Neural crest cell (in vitro differentiated cells): Measurements from ENCODE around the gene IGFN1. TPM values are rescaled to one million over a fixed set of nuclear protein-coding genes. Genes with fewer than 3 reads are reported as not detected.
A peak's percentile ranks its signal among the peaks of the same experiment; 100 is the strongest.

Experiments used
- DNase-seq: peaks from one replicate; pipeline ENCODE4 v3.0.0; 2021; ENCODE audit warnings: low read depth, mixed read lengths, low spot score
- H3K27ac Mint-ChIP-seq: one replicate; pipeline ENCODE4 v1.8.0; 2021; ENCODE audit warnings: mild to moderate bottlenecking, mixed read lengths; ENCODE audit not compliant: unreplicated experiment
- H3K27me3 Mint-ChIP-seq: 2 replicates; pipeline ENCODE4 v1.8.0; 2021; ENCODE audit warnings: low read depth, mild to moderate bottlenecking, mixed read lengths
- H3K36me3 Mint-ChIP-seq: 2 replicates; pipeline ENCODE4 v1.8.0; 2021; ENCODE audit warnings: low read depth, mild to moderate bottlenecking, mixed read lengths
- H3K4me1 Mint-ChIP-seq: 2 replicates; pipeline ENCODE4 v1.8.0; 2021; ENCODE audit warnings: mixed read lengths
- H3K4me3 Mint-ChIP-seq: one replicate; pipeline ENCODE4 v1.8.0; 2021; ENCODE audit warnings: mild to moderate bottlenecking, mixed read lengths
- H3K9me3 Mint-ChIP-seq: 2 replicates; pipeline ENCODE4 v1.8.0; 2021; ENCODE audit warnings: mixed read lengths
- long read RNA-seq: library from polyadenylated mRNA; unstranded; transcript quantifications from one replicate; pipeline ENCODE4 v2.0.0, GENCODE V29; 2020
- total RNA-seq: library from RNA; stranded (reverse); gene quantifications from 2 replicates; pipeline ENCODE4 v1.2.1, GENCODE V29; 2021
- TF ChIP-seq, protein P1 (sequence below): fragments of 200-600 bp; sonication (generic); conservative IDR thresholded peaks from 2 replicates; pipeline ENCODE4 v1.5.0; 2021; ENCODE audit warnings: antibody characterized with exemption, mild to moderate bottlenecking

The IGFN1 gene
- not detected in 2 replicates for total RNA-seq
- long read RNA-seq, result 0 reads

DNA sequence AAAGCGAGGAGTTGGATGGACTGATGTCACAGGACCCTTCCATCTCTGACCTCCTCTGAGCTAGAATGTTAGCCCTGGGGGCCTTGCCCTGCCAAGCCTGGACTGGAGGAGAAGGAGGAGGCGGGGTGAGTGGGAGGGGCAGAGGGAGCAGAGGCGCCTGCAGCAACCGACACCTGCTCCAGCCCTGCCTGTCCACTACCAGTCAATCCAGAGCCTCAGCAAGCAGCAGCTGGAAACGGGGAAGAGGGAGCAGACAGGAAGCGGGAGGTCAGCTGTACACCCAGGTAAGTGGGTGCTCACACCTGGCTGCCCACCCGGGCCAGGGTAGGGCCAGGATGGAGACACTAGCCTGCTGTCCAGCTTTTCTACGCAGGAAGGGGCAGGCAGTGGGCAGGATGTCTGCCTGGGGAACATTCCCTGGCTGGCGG, at the start of gene IGFN1:
Gene IGFN1, plus strand, starts transcription at position 201 of the 428 bp plus-strand sequence. CDS start 2,470 bp downstream, outside the sequence.
- DNase-seq, result peak; percentile 18
- Mint-ChIP-seq H3K36me3 (no peaks in the 10 kb centered on the region), H3K4me3 (no peak within 1 kb of the TSS), H3K9me3 (no peaks in the 10 kb centered on the region), H3K4me1 (peaks cover 4% of the 10 kb centered on the region), H3K27ac (no peak within 1 kb of the TSS), H3K27me3 (peaks cover 7% of the 10 kb centered on the region)
- TF ChIP-seq, protein P1, sequence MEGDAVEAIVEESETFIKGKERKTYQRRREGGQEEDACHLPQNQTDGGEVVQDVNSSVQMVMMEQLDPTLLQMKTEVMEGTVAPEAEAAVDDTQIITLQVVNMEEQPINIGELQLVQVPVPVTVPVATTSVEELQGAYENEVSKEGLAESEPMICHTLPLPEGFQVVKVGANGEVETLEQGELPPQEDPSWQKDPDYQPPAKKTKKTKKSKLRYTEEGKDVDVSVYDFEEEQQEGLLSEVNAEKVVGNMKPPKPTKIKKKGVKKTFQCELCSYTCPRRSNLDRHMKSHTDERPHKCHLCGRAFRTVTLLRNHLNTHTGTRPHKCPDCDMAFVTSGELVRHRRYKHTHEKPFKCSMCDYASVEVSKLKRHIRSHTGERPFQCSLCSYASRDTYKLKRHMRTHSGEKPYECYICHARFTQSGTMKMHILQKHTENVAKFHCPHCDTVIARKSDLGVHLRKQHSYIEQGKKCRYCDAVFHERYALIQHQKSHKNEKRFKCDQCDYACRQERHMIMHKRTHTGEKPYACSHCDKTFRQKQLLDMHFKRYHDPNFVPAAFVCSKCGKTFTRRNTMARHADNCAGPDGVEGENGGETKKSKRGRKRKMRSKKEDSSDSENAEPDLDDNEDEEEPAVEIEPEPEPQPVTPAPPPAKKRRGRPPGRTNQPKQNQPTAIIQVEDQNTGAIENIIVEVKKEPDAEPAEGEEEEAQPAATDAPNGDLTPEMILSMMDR, result no peak

DNA sequence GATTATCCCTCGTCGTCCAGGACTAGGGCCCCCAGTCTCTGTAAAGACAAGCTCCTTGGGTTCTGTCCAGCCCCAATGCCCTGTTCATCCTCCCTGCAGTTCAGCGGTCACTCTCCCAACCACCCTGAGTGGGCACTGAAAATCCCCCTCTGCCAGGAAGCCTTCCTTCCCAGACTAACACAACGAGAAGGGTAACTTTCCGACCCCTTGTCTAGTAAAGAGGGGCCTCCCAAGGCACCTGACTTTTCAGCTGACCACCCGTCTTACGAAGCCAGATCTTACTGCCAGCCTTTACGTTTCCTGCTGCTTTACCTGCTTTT, 49.7 kb upstream of the IGFN1 start:
- peak overlapping the region; percentile 24 for H3K4me3 Mint-ChIP-seq
- TF ChIP-seq, protein P1, result no peak
- no peak overlapping the region for H3K27ac Mint-ChIP-seq
- H3K4me1 Mint-ChIP-seq, result no peaks in the 10 kb centered on the region
- DNase-seq, result no peak
- peaks cover 9% of the 10 kb centered on the region for H3K36me3 Mint-ChIP-seq
- no peaks in the 10 kb centered on the region for H3K27me3 Mint-ChIP-seq
- no peaks in the 10 kb centered on the region for H3K9me3 Mint-ChIP-seq

DNA sequence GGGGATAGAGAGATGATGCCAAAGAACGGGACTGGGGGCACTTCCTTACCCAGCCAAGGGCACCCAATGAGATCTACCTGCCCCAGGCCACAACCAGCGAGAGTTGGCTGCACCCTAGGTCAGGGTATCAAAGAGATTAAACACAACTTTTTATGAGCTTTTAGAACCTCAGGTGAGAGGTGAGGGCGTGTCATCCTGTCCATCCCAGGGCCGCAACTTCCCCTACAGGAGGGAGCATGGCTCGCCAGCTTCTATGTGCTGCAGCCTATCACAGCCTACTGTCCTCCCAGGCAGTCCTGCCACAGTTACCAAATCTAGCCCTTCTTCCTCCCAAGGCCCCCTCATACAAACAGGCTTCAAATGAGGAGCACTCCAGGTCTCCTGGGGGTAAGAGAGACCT, 49.2 kb upstream of the IGFN1 start:
- no peak overlapping the region for H3K4me3 Mint-ChIP-seq
- H3K27ac Mint-ChIP-seq, result no peak overlapping the region
- TF ChIP-seq, protein P1, result no peak
- no peak for DNase-seq
- no peaks in the 10 kb centered on the region for H3K27me3 Mint-ChIP-seq
- no peaks in the 10 kb centered on the region for H3K4me1 Mint-ChIP-seq
- H3K36me3 Mint-ChIP-seq, result peaks cover 9% of the 10 kb centered on the region
- no peaks in the 10 kb centered on the region for H3K9me3 Mint-ChIP-seq

- no peak overlapping the region for H3K27ac Mint-ChIP-seq
- no peaks in the 10 kb centered on the region for H3K9me3 Mint-ChIP-seq
- H3K4me3 Mint-ChIP-seq, result no peak overlapping the region
- no peaks in the 10 kb centered on the region for H3K27me3 Mint-ChIP-seq
- TF ChIP-seq, protein P1, result no peak
- no peak for DNase-seq
- peaks cover 9% of the 10 kb centered on the region for H3K36me3 Mint-ChIP-seq
- H3K4me1 Mint-ChIP-seq, result no peaks in the 10 kb centered on the region
These were observed 48.4 kb upstream of the IGFN1 start for GRCh38 chr1:201142011-201142848.

- peaks cover 9% of the 10 kb centered on the region for H3K36me3 Mint-ChIP-seq
- H3K27ac Mint-ChIP-seq, result no peak overlapping the region
- DNase-seq, result no peak
- no peaks in the 10 kb centered on the region for H3K27me3 Mint-ChIP-seq
- no peaks in the 10 kb centered on the region for H3K4me1 Mint-ChIP-seq
- H3K9me3 Mint-ChIP-seq, result no peaks in the 10 kb centered on the region
- TF ChIP-seq, protein P1, result no peak
- H3K4me3 Mint-ChIP-seq, result no peak overlapping the region
These were observed 47.5 kb upstream of the IGFN1 start for GRCh38 chr1:201142849-201143725.
